HCT116 (cell line): ENCODE data around the gene CLPSL1. TPM values are rescaled to one million over a fixed set of nuclear protein-coding genes. Genes with fewer than 3 reads are reported as not detected.

Experiments
- ATAC-seq: fragments of 200-7000 bp; cut with Tn5 transposase; 2 replicates; pipeline ENCODE4 v1.9.1; 2020; ENCODE audit warnings: mild to moderate bottlenecking, moderate library complexity
- BruUV-seq: library from RNA; stranded (reverse); fragments of 400-500 nt; replicated peaks from 2 replicates; lab custom pipeline; 2021; lab: Mats Ljungman, UMichigan
- CTCF ChIA-PET: fragments of 300-600 bp; sonication (Branson Sonifier 250); formaldehyde crosslinking; loops from one replicate; lab custom pipeline; 2021; ENCODE audit warnings: antibody characterized with exemption; lab: Charles Lee
- POLR2A ChIA-PET: fragments of 300-600, 350-600 bp; sonication (Branson Sonifier 250); formaldehyde crosslinking; loops from one replicate; lab custom pipeline; 2021; ENCODE audit warnings: antibody characterized with exemption; lab: Charles Lee
- RAD21 ChIA-PET, 2 experiments: fragments of 300-600 bp; sonication (Branson Sonifier 250); formaldehyde crosslinking; loops; one replicate each; lab custom pipeline; 2023; ENCODE audit warnings: low total read pairs in 2 of 2; ENCODE audit not compliant: uncharacterized antibody in 2 of 2, unreplicated experiment in 2 of 2, low non-redundant PET in 1 of 2; lab: Charles Lee
- DNase-seq: peaks from one replicate; pipeline ENCODE4 v3.0.0-alpha.2; 2010; ENCODE audit warnings: low read depth, low spot score
- H2AFZ ChIP-seq: fragments of 200-600 bp; shearing (Covaris generic), sonication (generic); 2 replicates; pipeline ENCODE4 v1.6.1; 2017; ENCODE audit warnings: low read depth, mixed run types, mixed read lengths, antibody characterized with exemption, low read length; ENCODE audit not compliant: poor library complexity, severe bottlenecking
- H3K27ac ChIP-seq: 2 replicates; pipeline ENCODE4 v1.5.1; 2012; ENCODE audit warnings: low read depth, low read length
- H3K27me3 ChIP-seq: fragments of 200-600 bp; sonication (generic); 2 replicates; pipeline ENCODE4 v1.6.1; 2016; ENCODE audit warnings: mixed run types, low read length, mixed read lengths; ENCODE audit not compliant: insufficient read depth
- H3K36me3 ChIP-seq, 2 experiments: fragments of 200-500 bp in 1 of 2; fragments of 200-600 bp in 1 of 2; sonication (Bioruptor generic) in 1 of 2; sonication (generic) in 1 of 2; 2 replicates each; pipeline versions ENCODE4 v1.5.1 to v1.6.1; 2014 to 2016; ENCODE audit warnings: low read length in 2 of 2, inconsistent platforms in 1 of 2, mixed read lengths in 1 of 2, mixed run types in 1 of 2; ENCODE audit not compliant: insufficient read depth in 2 of 2, control insufficient read depth in 1 of 2
- H3K4me1 ChIP-seq, 2 experiments: fragments of 200-600 bp in 1 of 2; sonication (generic) in 1 of 2; 2 replicates each; pipeline versions ENCODE4 v1.5.1 to v1.6.1; 2012 to 2017; ENCODE audit warnings: low read length in 2 of 2, inconsistent platforms in 1 of 2, mild to moderate bottlenecking in 1 of 2, mixed read lengths in 1 of 2, mixed run types in 1 of 2, moderate library complexity in 1 of 2; ENCODE audit not compliant: insufficient read depth in 2 of 2, control insufficient read depth in 1 of 2
- H3K4me2 ChIP-seq: fragments of 200-600 bp; sonication (generic); 2 replicates; pipeline ENCODE4 v1.6.1; 2017; ENCODE audit warnings: mixed run types, low read length, mixed read lengths
- H3K4me3 ChIP-seq, 2 experiments: fragments of 200-600 bp in 1 of 2; sonication (generic) in 1 of 2; replicated peaks in 1 of 2; 2 replicates each; pipeline ENCODE4 v1.5.1; 2011 to 2016; ENCODE audit warnings: low read length in 2 of 2, control low read depth in 1 of 2, low read depth in 1 of 2, mild to moderate bottlenecking in 1 of 2, mixed read lengths in 1 of 2, mixed run types in 1 of 2
- H3K79me2 ChIP-seq: fragments of 200-600 bp; sonication (generic); 2 replicates; pipeline ENCODE4 v1.6.1; 2017; ENCODE audit warnings: mild to moderate bottlenecking, mixed run types, low read length, moderate library complexity, mixed read lengths; ENCODE audit not compliant: insufficient read depth
- H3K9ac ChIP-seq: fragments of 200-600 bp; sonication (generic); 2 replicates; pipeline ENCODE4 v1.6.1; 2016; ENCODE audit warnings: low read length, mixed read lengths
- H3K9me2 ChIP-seq: fragments of 200-600 bp; sonication (generic), shearing (Covaris generic); 2 replicates; pipeline ENCODE4 v1.6.1; 2017; ENCODE audit warnings: mixed run types, mild to moderate bottlenecking, moderate library complexity; ENCODE audit not compliant: insufficient read depth
- H3K9me3 ChIP-seq, 2 experiments: fragments of 200-500 bp in 1 of 2; fragments of 200-600 bp in 1 of 2; sonication (Bioruptor generic) in 1 of 2; sonication (generic) in 1 of 2; 2 replicates each; pipeline ENCODE4 v1.6.1; 2014 to 2017; ENCODE audit warnings: low read length in 2 of 2, mixed read lengths in 2 of 2, inconsistent platforms in 1 of 2, low read depth in 1 of 2, mild to moderate bottlenecking in 1 of 2, mixed run types in 1 of 2, moderate library complexity in 1 of 2; ENCODE audit not compliant: control insufficient read depth in 1 of 2, insufficient read depth in 1 of 2
- H4K20me1 ChIP-seq: fragments of 200-600 bp; sonication (generic), shearing (Covaris generic); 2 replicates; pipeline ENCODE4 v1.6.1; 2017; ENCODE audit warnings: mixed run types, mild to moderate bottlenecking, moderate library complexity; ENCODE audit not compliant: insufficient read depth
- EZH2 ChIP-seq: fragments of 200-600 bp; sonication (generic); IDR thresholded peaks from 2 replicates; pipeline ENCODE4 v1.6.1; 2017; ENCODE audit warnings: antibody characterized with exemption, mixed run types
- FOSL1 ChIP-seq: IDR thresholded peaks from 2 replicates; pipeline ENCODE4 v1.6.1; 2012; ENCODE audit warnings: low read depth
- SIN3A ChIP-seq: IDR thresholded peaks from 2 replicates; pipeline ENCODE4 v1.6.1; 2012; ENCODE audit warnings: low read depth
- ZNF274 ChIP-seq: fragments of 200-500 bp; sonication (Bioruptor generic); IDR thresholded peaks from 2 replicates; pipeline ENCODE4 v1.6.1; 2014; ENCODE audit warnings: mild to moderate bottlenecking, low read depth, low read length, inconsistent platforms
- intact Hi-C: fragments of 100-400 bp; cut with micrococcal nuclease; formaldehyde crosslinking; loops from 2 replicates; pipeline ENCODE4 v1.10.0; 2022
- total RNA-seq: library from RNA; stranded (reverse); gene quantifications from one replicate; pipeline ENCODE4 v1.2.1, GENCODE V29; 2021; ENCODE audit not compliant: unreplicated experiment
- TF ChIP-seq, protein P1 (sequence below), 3 experiments: fragments of 200-600 bp in 1 of 3; sonication (generic) in 1 of 3; IDR thresholded peaks in 2 of 3; conservative IDR thresholded peaks in 1 of 3; 2 replicates each; pipeline ENCODE4 v1.5.1; 2012 to 2017; ENCODE audit warnings: low read depth in 2 of 3, low read length in 2 of 3, antibody characterized with exemption in 1 of 3, borderline replicate concordance in 1 of 3, control low read depth in 1 of 3, mild to moderate bottlenecking in 1 of 3, mixed read lengths in 1 of 3, mixed run types in 1 of 3, moderate library complexity in 1 of 3; ENCODE audit not compliant: insufficient read depth in 1 of 3
- TF ChIP-seq, protein P2 (sequence below): IDR thresholded peaks from 2 replicates; pipeline ENCODE4 v1.6.1; 2012
- TF ChIP-seq, protein P3 (sequence below): IDR thresholded peaks from 2 replicates; pipeline ENCODE4 v1.6.1; 2011; ENCODE audit warnings: mild to moderate bottlenecking, low read length, moderate library complexity; ENCODE audit not compliant: insufficient replicate concordance; ENCODE audit errors: extremely low read depth

The CLPSL1 gene
- total RNA-seq, 1 experiment from 2014 or later, result not detected

DNA sequence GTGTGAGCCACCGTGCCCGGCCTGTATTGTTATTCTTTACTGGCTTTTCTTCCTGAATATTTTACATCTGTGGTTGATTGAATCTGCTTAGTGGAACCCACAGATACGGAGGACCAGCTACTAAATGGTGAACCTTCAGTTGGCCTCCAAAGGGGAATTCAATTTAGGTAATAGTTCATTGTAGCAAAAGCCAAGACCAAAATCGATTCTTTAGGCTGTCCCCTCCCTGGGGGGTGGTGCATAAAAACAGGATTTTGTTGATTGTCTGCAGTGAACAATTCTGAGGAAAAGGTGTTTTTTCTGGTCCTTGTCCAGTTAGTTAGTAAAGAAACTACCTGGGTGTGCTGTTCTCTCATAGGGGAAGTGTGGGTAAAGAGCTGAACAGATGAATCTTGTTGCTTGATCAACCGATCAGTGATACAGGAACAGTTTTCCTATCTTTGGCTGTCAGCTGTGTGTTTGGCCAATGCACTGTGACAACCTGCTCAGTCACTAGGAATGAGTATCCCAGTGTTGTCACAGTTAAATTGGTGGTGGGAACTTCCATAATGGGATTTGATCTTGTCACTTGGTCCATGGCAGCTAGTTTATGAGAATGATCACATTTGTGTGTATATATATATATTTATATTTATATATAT is 43.9 kb downstream of the CLPSL1 start (continued):
- TF ChIP-seq, protein P1, sequence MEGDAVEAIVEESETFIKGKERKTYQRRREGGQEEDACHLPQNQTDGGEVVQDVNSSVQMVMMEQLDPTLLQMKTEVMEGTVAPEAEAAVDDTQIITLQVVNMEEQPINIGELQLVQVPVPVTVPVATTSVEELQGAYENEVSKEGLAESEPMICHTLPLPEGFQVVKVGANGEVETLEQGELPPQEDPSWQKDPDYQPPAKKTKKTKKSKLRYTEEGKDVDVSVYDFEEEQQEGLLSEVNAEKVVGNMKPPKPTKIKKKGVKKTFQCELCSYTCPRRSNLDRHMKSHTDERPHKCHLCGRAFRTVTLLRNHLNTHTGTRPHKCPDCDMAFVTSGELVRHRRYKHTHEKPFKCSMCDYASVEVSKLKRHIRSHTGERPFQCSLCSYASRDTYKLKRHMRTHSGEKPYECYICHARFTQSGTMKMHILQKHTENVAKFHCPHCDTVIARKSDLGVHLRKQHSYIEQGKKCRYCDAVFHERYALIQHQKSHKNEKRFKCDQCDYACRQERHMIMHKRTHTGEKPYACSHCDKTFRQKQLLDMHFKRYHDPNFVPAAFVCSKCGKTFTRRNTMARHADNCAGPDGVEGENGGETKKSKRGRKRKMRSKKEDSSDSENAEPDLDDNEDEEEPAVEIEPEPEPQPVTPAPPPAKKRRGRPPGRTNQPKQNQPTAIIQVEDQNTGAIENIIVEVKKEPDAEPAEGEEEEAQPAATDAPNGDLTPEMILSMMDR (IDR thresholded peaks at IDR 0.05 in 2 of 3, conservative IDR thresholded peaks at IDR 0.05 in 1 of 3; ENCODE audit: borderline replicate concordance in 1 of 3, insufficient read depth in 1 of 3, low read depth in 2 of 3, low read length in 2 of 3), result no peak
- no peak for TF ChIP-seq FOSL1

DNA sequence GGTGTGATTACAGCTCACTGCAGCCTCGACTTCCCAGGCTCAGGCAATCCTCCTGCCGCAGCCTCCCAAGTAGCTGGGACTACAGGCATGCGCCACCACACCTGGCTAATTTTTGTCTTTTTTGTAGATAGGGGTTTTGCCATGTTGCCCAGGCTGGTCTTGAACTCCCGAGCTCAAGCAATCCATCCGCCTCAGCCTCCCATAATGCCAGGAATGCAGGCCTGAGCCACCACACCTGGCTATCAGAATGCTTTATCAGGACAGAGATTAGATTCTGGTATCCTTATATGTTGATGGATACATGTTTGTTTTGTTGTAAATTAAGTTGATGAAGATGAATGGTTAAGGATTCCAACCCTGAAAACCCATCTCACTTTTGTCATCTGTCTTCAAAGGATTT is 48.5 kb downstream of the CLPSL1 start:
- POLR2A ChIA-PET, result no interaction called here

More for the DNA sequence above, 48.5 kb downstream of the CLPSL1 start:
- no TSS peak for BruUV-seq
- H3K4me3 ChIP-seq, result no peak overlapping the region
- no peaks in the 10 kb centered on the region for H4K20me1 ChIP-seq
- TF ChIP-seq SIN3A (no peak), ZNF274 (no peak), EZH2 (no peak)
- TF ChIP-seq, protein P2, sequence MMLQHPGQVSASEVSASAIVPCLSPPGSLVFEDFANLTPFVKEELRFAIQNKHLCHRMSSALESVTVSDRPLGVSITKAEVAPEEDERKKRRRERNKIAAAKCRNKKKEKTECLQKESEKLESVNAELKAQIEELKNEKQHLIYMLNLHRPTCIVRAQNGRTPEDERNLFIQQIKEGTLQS, result no peak
- TF ChIP-seq, protein P3, sequence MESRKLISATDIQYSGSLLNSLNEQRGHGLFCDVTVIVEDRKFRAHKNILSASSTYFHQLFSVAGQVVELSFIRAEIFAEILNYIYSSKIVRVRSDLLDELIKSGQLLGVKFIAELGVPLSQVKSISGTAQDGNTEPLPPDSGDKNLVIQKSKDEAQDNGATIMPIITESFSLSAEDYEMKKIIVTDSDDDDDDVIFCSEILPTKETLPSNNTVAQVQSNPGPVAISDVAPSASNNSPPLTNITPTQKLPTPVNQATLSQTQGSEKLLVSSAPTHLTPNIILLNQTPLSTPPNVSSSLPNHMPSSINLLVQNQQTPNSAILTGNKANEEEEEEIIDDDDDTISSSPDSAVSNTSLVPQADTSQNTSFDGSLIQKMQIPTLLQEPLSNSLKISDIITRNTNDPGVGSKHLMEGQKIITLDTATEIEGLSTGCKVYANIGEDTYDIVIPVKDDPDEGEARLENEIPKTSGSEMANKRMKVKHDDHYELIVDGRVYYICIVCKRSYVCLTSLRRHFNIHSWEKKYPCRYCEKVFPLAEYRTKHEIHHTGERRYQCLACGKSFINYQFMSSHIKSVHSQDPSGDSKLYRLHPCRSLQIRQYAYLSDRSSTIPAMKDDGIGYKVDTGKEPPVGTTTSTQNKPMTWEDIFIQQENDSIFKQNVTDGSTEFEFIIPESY, result no peak
- no peaks in the 10 kb centered on the region for H3K9me3 ChIP-seq
- intact Hi-C loops, result no loop called here
- ATAC-seq (no peak), DNase-seq (no peak)
- no peak overlapping the region for H2AFZ ChIP-seq
- H3K9me2 ChIP-seq, result no peaks in the 10 kb centered on the region
- H3K27ac ChIP-seq, result no peak overlapping the region
- no peak overlapping the region for H3K4me2 ChIP-seq
- no peaks in the 10 kb centered on the region for H3K4me1 ChIP-seq
- peaks cover 9 to 10% of the 10 kb centered on the region in 2 experiments; a peak in 2 of 4 replicates for H3K36me3 ChIP-seq
- H3K9ac ChIP-seq, result no peak overlapping the region
- ChIA-PET CTCF (no interaction called here), RAD21 (no interaction called here)
- H3K27me3 ChIP-seq, result no peaks in the 10 kb centered on the region
- no peaks in the 10 kb centered on the region for H3K79me2 ChIP-seq
